GM23338 (cell line): Measurements from ENCODE around the gene BBOX1. TPM values are rescaled to one million over a fixed set of nuclear protein-coding genes. Genes with fewer than 3 reads are reported as not detected.

Experiments used
- ATAC-seq: fragments of 200-7000 bp; cut with Tn5 transposase; 3 replicates; pipeline ENCODE4 v1.9.1; 2020
- DNase-seq: peaks from one replicate; pipeline ENCODE4 v3.0.0-alpha.2; 2015; ENCODE audit warnings: low spot score
- H2AFZ ChIP-seq: fragments of 200-600 bp; sonication (generic); 2 replicates; pipeline ENCODE4 v1.8.0; 2016; ENCODE audit warnings: antibody characterized with exemption, mild to moderate bottlenecking, moderate library complexity
- H3F3A ChIP-seq: fragments of 200-600 bp; sonication (generic); replicated peaks from 2 replicates; pipeline ENCODE4 v1.8.0; 2017; ENCODE audit warnings: antibody characterized with exemption, mixed run types, low read depth
- H3K27ac ChIP-seq: fragments of 200-600 bp; sonication (generic); 2 replicates; pipeline ENCODE4 v1.6.1; 2016; ENCODE audit warnings: low read depth
- H3K27me3 ChIP-seq: fragments of 200-600 bp; sonication (generic); 2 replicates; pipeline ENCODE4 v1.8.0; 2016; ENCODE audit warnings: mild to moderate bottlenecking, mixed run types, moderate library complexity; ENCODE audit not compliant: insufficient read depth
- H3K36me3 ChIP-seq: fragments of 200-600 bp; sonication (generic); 2 replicates; pipeline ENCODE4 v1.8.0; 2016; ENCODE audit warnings: mild to moderate bottlenecking; ENCODE audit not compliant: insufficient read depth
- H3K4me1 ChIP-seq: fragments of 200-600 bp; sonication (generic); 2 replicates; pipeline ENCODE4 v1.8.0; 2016; ENCODE audit warnings: mild to moderate bottlenecking, moderate library complexity; ENCODE audit not compliant: insufficient read depth
- H3K4me2 ChIP-seq: fragments of 200-600 bp; sonication (generic); 2 replicates; pipeline ENCODE4 v1.7.1; 2017; ENCODE audit warnings: mixed run types
- H3K4me3 ChIP-seq: fragments of 200-600 bp; sonication (generic); 2 replicates; pipeline ENCODE4 v1.6.1; 2016; ENCODE audit warnings: mixed run types
- H3K79me2 ChIP-seq: fragments of 200-600 bp; sonication (generic); replicated peaks from 2 replicates; pipeline ENCODE4 v1.8.0; 2017; ENCODE audit warnings: mild to moderate bottlenecking; ENCODE audit not compliant: insufficient read depth
- H3K9me2 ChIP-seq: fragments of 200-600 bp; sonication (generic); 2 replicates; pipeline ENCODE4 v1.8.0; 2017; ENCODE audit not compliant: insufficient read depth
- H4K20me1 ChIP-seq: fragments of 200-600 bp; sonication (generic); replicated peaks from 2 replicates; pipeline ENCODE4 v1.8.0; 2017; ENCODE audit warnings: mild to moderate bottlenecking; ENCODE audit not compliant: insufficient read depth
- H3K27ac Mint-ChIP-seq: 2 replicates; pipeline ENCODE4 v1.8.0; 2020; ENCODE audit warnings: inconsistent platforms, mild to moderate bottlenecking, moderate library complexity, mixed read lengths
- H3K27me3 Mint-ChIP-seq: 3 replicates; pipeline ENCODE4 v1.8.0; 2022; ENCODE audit warnings: low read depth, mild to moderate bottlenecking, moderate library complexity, mixed read lengths, inconsistent platforms; ENCODE audit not compliant: insufficient read depth, poor library complexity
- H3K36me3 Mint-ChIP-seq: 3 replicates; pipeline ENCODE4 v1.8.0; 2021; ENCODE audit warnings: low read depth, mild to moderate bottlenecking, inconsistent platforms, moderate library complexity, mixed read lengths
- H3K4me1 Mint-ChIP-seq: 3 replicates; pipeline ENCODE4 v1.8.0; 2020; ENCODE audit warnings: mild to moderate bottlenecking, inconsistent platforms, mixed read lengths
- H3K4me3 Mint-ChIP-seq: 3 replicates; pipeline ENCODE4 v1.8.0; 2021; ENCODE audit warnings: moderate library complexity, mild to moderate bottlenecking, inconsistent platforms, mixed read lengths
- H3K9me3 Mint-ChIP-seq: 3 replicates; pipeline ENCODE4 v1.8.0; 2020; ENCODE audit warnings: moderate library complexity, mild to moderate bottlenecking, inconsistent platforms, mixed read lengths
- CREB1 ChIP-seq: fragments of 250-450 bp; sonication (Bioruptor Pico); IDR thresholded peaks from 2 replicates; pipeline ENCODE4 v1.5.0; 2020; ENCODE audit warnings: low read depth, mild to moderate bottlenecking, moderate library complexity
- EZH2 ChIP-seq: fragments of 200-600 bp; sonication (generic); IDR thresholded peaks from one replicate; pipeline ENCODE4 v1.8.0; 2017; ENCODE audit warnings: antibody characterized with exemption, mild to moderate bottlenecking, low read depth; ENCODE audit not compliant: unreplicated experiment
- EZH2phosphoT487 ChIP-seq: fragments of 200-600 bp; sonication (generic); IDR thresholded peaks from one replicate; pipeline ENCODE4 v1.8.1; 2018; ENCODE audit warnings: antibody characterized with exemption; ENCODE audit not compliant: unreplicated experiment
- JUNB ChIP-seq: IDR thresholded peaks from one replicate; pipeline ENCODE4 v1.6.1; 2016; ENCODE audit warnings: antibody characterized with exemption; ENCODE audit not compliant: unreplicated experiment
- NANOG ChIP-seq: IDR thresholded peaks from 2 replicates; pipeline ENCODE4 v1.6.1; 2016; ENCODE audit warnings: antibody characterized with exemption, borderline replicate concordance
- POLR2AphosphoS5 ChIP-seq: IDR thresholded peaks from 2 replicates; pipeline ENCODE4 v1.6.1; 2016; ENCODE audit warnings: antibody characterized with exemption, low read depth
- STAT1 ChIP-seq: IDR thresholded peaks from one replicate; pipeline ENCODE4 v1.6.1; 2016; ENCODE audit warnings: antibody characterized with exemption; ENCODE audit not compliant: unreplicated experiment
- ZNF114 ChIP-seq: fragments of 250-450 bp; sonication (Bioruptor Pico); IDR thresholded peaks from 2 replicates; pipeline ENCODE4 v1.5.0; 2020; ENCODE audit warnings: mild to moderate bottlenecking, moderate library complexity
- ZNF331 ChIP-seq: fragments of 250-450 bp; sonication (Bioruptor Pico); IDR thresholded peaks from 2 replicates; pipeline ENCODE4 v1.5.0; 2020; ENCODE audit warnings: low read depth, mild to moderate bottlenecking, moderate library complexity
- polyA plus RNA-seq: library from polyadenylated mRNA; unstranded; fragments of >200 nt; fragmentation: Nextera tagmentation; extraction: Ambion mirVana; gene quantifications from 2 replicates; pipeline ENCODE4 v1.2.1, GENCODE V29; 2016
- total RNA-seq: library from RNA; depleted of rRNA; stranded (reverse); fragments of >200 nt; shearing (Covaris generic); gene quantifications from 2 replicates; pipeline ENCODE4 v1.2.3, GENCODE V29; 2014
- TF ChIP-seq, protein P1 (sequence below), 2 experiments: fragments of 200-600 bp in 1 of 2; sonication (generic) in 1 of 2; conservative IDR thresholded peaks; 2 replicates each; pipeline versions ENCODE4 v1.5.1 to v1.6.1; 2016 to 2017; ENCODE audit warnings: antibody characterized with exemption in 2 of 2, low read depth in 2 of 2, mild to moderate bottlenecking in 2 of 2, moderate library complexity in 1 of 2
- TF ChIP-seq, protein P2 (sequence below): IDR thresholded peaks from one replicate; pipeline ENCODE4 v1.6.1; 2018; ENCODE audit warnings: antibody characterized with exemption; ENCODE audit not compliant: unreplicated experiment
- TF ChIP-seq, protein P3 (sequence below): IDR thresholded peaks from 2 replicates; pipeline ENCODE4 v1.6.1; 2016; ENCODE audit warnings: antibody characterized with exemption
- TF ChIP-seq, protein P4 (sequence below): fragments of 250-450 bp; sonication (Bioruptor Pico); IDR thresholded peaks from 2 replicates; pipeline ENCODE4 v1.5.0; 2020; ENCODE audit warnings: mild to moderate bottlenecking, moderate library complexity

Gene BBOX1
- total and polyA plus RNA-seq, 2 experiments from 2014 or later = not detected

DNA sequence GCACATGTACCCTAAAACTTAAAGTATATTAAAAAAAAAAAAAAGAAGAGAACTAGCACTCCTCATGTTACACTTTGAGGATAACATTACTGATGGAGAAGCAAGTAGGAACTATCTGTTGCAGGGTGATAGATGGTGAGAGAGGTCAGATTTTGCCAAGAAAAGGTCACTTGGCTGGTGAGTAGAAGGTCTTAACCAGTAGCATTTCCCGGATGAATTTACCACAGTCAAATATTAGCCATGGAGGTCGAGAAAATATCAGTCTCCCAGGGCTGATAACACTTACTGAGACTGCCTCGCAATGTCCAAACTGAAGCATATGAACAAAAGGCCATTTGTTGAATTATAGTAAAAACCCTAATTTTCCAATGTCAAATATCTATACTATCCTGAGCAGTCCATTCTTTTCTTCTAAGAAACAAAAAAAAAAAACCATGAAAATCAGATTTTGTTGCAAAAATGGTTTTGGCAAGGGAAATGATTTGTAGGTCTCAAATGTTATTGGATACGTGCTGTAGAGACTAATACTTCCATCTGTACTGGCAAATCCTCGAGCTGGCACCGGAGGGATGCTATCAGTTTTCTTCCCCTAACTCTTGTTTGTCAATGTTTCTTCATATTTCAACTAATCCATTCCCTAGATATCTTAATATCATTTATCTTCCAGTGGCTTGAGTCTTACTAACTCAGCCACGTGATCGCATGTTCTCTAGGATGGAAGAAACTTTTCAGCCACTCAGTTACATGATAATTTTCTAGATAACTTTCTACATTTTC, 14.5 kb upstream of the BBOX1 start:
- Mint-ChIP-seq H3K27ac (no peak overlapping the region), H3K4me1 (peaks cover 14% of the 10 kb centered on the region; the same call in 2 of the 3 replicates), H3K27me3 (no peaks in the 10 kb centered on the region), H3K9me3 (no peaks in the 10 kb centered on the region), H3K4me3 (no peak overlapping the region), H3K36me3 (no peaks in the 10 kb centered on the region)
- H3F3A ChIP-seq = no peaks in the 10 kb centered on the region
- no peak for DNase-seq
- no peak overlapping the region for H3K27ac ChIP-seq
- no peaks in the 10 kb centered on the region for H3K9me2 ChIP-seq
- TF ChIP-seq, protein P1, sequence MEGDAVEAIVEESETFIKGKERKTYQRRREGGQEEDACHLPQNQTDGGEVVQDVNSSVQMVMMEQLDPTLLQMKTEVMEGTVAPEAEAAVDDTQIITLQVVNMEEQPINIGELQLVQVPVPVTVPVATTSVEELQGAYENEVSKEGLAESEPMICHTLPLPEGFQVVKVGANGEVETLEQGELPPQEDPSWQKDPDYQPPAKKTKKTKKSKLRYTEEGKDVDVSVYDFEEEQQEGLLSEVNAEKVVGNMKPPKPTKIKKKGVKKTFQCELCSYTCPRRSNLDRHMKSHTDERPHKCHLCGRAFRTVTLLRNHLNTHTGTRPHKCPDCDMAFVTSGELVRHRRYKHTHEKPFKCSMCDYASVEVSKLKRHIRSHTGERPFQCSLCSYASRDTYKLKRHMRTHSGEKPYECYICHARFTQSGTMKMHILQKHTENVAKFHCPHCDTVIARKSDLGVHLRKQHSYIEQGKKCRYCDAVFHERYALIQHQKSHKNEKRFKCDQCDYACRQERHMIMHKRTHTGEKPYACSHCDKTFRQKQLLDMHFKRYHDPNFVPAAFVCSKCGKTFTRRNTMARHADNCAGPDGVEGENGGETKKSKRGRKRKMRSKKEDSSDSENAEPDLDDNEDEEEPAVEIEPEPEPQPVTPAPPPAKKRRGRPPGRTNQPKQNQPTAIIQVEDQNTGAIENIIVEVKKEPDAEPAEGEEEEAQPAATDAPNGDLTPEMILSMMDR (conservative IDR thresholded peaks at IDR 0.05; ENCODE audit: low read depth in 2 of 2) = no peak
- TF ChIP-seq EZH2phosphoT487 (no peak), CREB1 (CRISPR knock-in tag) (no peak), NANOG (no peak), EZH2 (no peak), JUNB (no peak), ZNF331 (CRISPR knock-in tag) (no peak), POLR2AphosphoS5 (no peak), STAT1 (no peak), ZNF114 (CRISPR knock-in tag) (no peak)
- TF ChIP-seq, protein P2, sequence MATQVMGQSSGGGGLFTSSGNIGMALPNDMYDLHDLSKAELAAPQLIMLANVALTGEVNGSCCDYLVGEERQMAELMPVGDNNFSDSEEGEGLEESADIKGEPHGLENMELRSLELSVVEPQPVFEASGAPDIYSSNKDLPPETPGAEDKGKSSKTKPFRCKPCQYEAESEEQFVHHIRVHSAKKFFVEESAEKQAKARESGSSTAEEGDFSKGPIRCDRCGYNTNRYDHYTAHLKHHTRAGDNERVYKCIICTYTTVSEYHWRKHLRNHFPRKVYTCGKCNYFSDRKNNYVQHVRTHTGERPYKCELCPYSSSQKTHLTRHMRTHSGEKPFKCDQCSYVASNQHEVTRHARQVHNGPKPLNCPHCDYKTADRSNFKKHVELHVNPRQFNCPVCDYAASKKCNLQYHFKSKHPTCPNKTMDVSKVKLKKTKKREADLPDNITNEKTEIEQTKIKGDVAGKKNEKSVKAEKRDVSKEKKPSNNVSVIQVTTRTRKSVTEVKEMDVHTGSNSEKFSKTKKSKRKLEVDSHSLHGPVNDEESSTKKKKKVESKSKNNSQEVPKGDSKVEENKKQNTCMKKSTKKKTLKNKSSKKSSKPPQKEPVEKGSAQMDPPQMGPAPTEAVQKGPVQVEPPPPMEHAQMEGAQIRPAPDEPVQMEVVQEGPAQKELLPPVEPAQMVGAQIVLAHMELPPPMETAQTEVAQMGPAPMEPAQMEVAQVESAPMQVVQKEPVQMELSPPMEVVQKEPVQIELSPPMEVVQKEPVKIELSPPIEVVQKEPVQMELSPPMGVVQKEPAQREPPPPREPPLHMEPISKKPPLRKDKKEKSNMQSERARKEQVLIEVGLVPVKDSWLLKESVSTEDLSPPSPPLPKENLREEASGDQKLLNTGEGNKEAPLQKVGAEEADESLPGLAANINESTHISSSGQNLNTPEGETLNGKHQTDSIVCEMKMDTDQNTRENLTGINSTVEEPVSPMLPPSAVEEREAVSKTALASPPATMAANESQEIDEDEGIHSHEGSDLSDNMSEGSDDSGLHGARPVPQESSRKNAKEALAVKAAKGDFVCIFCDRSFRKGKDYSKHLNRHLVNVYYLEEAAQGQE = no peak
- TF ChIP-seq, protein P3, sequence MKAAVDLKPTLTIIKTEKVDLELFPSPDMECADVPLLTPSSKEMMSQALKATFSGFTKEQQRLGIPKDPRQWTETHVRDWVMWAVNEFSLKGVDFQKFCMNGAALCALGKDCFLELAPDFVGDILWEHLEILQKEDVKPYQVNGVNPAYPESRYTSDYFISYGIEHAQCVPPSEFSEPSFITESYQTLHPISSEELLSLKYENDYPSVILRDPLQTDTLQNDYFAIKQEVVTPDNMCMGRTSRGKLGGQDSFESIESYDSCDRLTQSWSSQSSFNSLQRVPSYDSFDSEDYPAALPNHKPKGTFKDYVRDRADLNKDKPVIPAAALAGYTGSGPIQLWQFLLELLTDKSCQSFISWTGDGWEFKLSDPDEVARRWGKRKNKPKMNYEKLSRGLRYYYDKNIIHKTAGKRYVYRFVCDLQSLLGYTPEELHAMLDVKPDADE = no peak
- TF ChIP-seq, protein P4, sequence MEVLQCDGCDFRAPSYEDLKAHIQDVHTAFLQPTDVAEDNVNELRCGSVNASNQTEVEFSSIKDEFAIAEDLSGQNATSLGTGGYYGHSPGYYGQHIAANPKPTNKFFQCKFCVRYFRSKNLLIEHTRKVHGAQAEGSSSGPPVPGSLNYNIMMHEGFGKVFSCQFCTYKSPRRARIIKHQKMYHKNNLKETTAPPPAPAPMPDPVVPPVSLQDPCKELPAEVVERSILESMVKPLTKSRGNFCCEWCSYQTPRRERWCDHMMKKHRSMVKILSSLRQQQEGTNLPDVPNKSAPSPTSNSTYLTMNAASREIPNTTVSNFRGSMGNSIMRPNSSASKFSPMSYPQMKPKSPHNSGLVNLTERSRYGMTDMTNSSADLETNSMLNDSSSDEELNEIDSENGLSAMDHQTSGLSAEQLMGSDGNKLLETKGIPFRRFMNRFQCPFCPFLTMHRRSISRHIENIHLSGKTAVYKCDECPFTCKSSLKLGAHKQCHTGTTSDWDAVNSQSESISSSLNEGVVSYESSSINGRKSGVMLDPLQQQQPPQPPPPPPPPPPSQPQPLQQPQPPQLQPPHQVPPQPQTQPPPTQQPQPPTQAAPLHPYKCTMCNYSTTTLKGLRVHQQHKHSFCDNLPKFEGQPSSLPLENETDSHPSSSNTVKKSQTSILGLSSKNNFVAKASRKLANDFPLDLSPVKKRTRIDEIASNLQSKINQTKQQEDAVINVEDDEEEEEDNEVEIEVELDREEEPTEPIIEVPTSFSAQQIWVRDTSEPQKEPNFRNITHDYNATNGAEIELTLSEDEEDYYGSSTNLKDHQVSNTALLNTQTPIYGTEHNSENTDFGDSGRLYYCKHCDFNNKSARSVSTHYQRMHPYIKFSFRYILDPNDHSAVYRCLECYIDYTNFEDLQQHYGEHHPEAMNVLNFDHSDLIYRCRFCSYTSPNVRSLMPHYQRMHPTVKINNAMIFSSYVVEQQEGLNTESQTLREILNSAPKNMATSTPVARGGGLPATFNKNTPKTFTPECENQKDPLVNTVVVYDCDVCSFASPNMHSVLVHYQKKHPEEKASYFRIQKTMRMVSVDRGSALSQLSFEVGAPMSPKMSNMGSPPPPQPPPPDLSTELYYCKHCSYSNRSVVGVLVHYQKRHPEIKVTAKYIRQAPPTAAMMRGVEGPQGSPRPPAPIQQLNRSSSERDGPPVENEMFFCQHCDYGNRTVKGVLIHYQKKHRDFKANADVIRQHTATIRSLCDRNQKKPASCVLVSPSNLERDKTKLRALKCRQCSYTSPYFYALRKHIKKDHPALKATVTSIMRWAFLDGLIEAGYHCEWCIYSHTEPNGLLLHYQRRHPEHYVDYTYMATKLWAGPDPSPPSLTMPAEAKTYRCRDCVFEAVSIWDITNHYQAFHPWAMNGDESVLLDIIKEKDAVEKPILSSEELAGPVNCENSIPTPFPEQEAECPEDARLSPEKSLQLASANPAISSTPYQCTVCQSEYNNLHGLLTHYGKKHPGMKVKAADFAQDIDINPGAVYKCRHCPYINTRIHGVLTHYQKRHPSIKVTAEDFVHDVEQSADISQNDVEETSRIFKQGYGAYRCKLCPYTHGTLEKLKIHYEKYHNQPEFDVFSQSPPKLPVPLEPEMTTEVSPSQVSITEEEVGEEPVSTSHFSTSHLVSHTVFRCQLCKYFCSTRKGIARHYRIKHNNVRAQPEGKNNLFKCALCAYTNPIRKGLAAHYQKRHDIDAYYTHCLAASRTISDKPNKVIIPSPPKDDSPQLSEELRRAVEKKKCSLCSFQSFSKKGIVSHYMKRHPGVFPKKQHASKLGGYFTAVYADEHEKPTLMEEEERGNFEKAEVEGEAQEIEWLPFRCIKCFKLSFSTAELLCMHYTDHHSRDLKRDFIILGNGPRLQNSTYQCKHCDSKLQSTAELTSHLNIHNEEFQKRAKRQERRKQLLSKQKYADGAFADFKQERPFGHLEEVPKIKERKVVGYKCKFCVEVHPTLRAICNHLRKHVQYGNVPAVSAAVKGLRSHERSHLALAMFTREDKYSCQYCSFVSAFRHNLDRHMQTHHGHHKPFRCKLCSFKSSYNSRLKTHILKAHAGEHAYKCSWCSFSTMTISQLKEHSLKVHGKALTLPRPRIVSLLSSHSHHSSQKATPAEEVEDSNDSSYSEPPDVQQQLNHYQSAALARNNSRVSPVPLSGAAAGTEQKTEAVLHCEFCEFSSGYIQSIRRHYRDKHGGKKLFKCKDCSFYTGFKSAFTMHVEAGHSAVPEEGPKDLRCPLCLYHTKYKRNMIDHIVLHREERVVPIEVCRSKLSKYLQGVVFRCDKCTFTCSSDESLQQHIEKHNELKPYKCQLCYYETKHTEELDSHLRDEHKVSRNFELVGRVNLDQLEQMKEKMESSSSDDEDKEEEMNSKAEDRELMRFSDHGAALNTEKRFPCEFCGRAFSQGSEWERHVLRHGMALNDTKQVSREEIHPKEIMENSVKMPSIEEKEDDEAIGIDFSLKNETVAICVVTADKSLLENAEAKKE = no peak
- H4K20me1 ChIP-seq = no peaks in the 10 kb centered on the region
- H3K4me2 ChIP-seq = no peak overlapping the region
- peaks cover 10% of the 10 kb centered on the region for H3K4me1 ChIP-seq
- no peaks in the 10 kb centered on the region for H3K27me3 ChIP-seq
- no peak overlapping the region for H3K4me3 ChIP-seq
- no peak overlapping the region for H2AFZ ChIP-seq
- no peaks in the 10 kb centered on the region for H3K36me3 ChIP-seq
- ATAC-seq = no peak
- H3K79me2 ChIP-seq = no peaks in the 10 kb centered on the region
